ENCODE data around the gene NR2C2. TPM values are rescaled to one million over a fixed set of nuclear protein-coding genes. Genes with fewer than 3 reads are reported as not detected.

NR2C2 gene
- total RNA-seq, 1 experiment from 2014 or later, result 38.5 TPM

GRCh38 chr3:15042936-15043335 lies 95.6 kb downstream of the NR2C2 start:
- H4K91ac ChIP-seq (ENCODE audit: insufficient read length, low read depth, low read length), result no peak overlapping the region
- H3K18ac ChIP-seq (ENCODE audit: insufficient read length, low read depth, low read length), result no peak overlapping the region
- H3K23me2 ChIP-seq (ENCODE audit: insufficient read length, low read depth, low read length, poor library complexity, severe bottlenecking), result no peaks in the 10 kb centered on the region
- H3K27ac ChIP-seq (ENCODE audit: insufficient read length, low read depth, low read length), result no peak overlapping the region
- H3K4me1 ChIP-seq (ENCODE audit: insufficient read depth, low read length), result no peaks in the 10 kb centered on the region
- no peak for DNase-seq
- no peaks in the 10 kb centered on the region for H3K27me3 ChIP-seq (ENCODE audit: insufficient read depth, low read length)
- H2BK120ac ChIP-seq (ENCODE audit: low read depth, low read length, poor library complexity, severe bottlenecking), result no peak overlapping the region
- H3K14ac ChIP-seq (ENCODE audit: insufficient read depth, low read length), result no peak overlapping the region
- no peaks in the 10 kb centered on the region for H3K9me3 ChIP-seq (ENCODE audit: control insufficient read depth, low read depth, low read length)
- no CpG with 5 or more reads among the region's 3 CpGs for WGBS (ENCODE audit: extremely low coverage, insufficient read length, low lambda C conversion rate)
- H3K4me3 Mint-ChIP-seq, result no peak overlapping the region
- no peak overlapping the region for H3T11ph ChIP-seq (ENCODE audit: low read length)
- no peak overlapping the region for H2BK15ac ChIP-seq (ENCODE audit: low read depth, low read length)
- H4K8ac ChIP-seq (replicated peaks; ENCODE audit: insufficient read length, low read depth, low read length), result no peak overlapping the region
- no peak overlapping the region for H2BK12ac ChIP-seq (ENCODE audit: insufficient read length, low read depth, low read length)
- H3K9ac ChIP-seq (ENCODE audit: extremely low read depth, insufficient read length, low read length), result no peak overlapping the region
- no peak overlapping the region for H3K4me2 ChIP-seq (ENCODE audit: insufficient read depth, insufficient read length, low read length)
- no peak overlapping the region for H4K5ac ChIP-seq (ENCODE audit: insufficient read length, low read depth, low read length)
- H3K79me2 ChIP-seq (ENCODE audit: insufficient read depth, low read length), result no peaks in the 10 kb centered on the region
- H3K27ac Mint-ChIP-seq, result no peak overlapping the region; a peak in 1 of 7 replicates
- H2BK20ac ChIP-seq (ENCODE audit: low read depth, low read length, poor library complexity, severe bottlenecking), result no peak overlapping the region
- no peaks in the 10 kb centered on the region for H3K27me3 Mint-ChIP-seq (ENCODE audit: low read depth)
- no peak overlapping the region for H2BK5ac ChIP-seq (ENCODE audit: insufficient read length, low read length)
- no peak overlapping the region for H3K4ac ChIP-seq (ENCODE audit: low read depth, low read length)
- no peak overlapping the region for H3K23ac ChIP-seq (ENCODE audit: insufficient read length, low read depth, low read length)
- no peak overlapping the region for H3K56ac ChIP-seq (ENCODE audit: insufficient read length, low read depth, low read length)
- TF ChIP-seq CTCF (conservative IDR thresholded peaks at IDR 0.05), result no peak
- H4K20me1 ChIP-seq (ENCODE audit: control insufficient read depth, insufficient read depth, insufficient read length), result no peaks in the 10 kb centered on the region
- no peaks in the 10 kb centered on the region for H3K9me3 Mint-ChIP-seq
- peaks cover 42 to 96% (median 85%) of the 10 kb centered on the region in 3 experiments; a peak in 6 of 7 replicates for H3K36me3 Mint-ChIP-seq (ENCODE audit: insufficient read depth in 1 of 3, low read depth in 3 of 3)
- H2AFZ ChIP-seq (ENCODE audit: low read length), result no peak overlapping the region
- H3K79me1 ChIP-seq (ENCODE audit: insufficient read depth, low read depth, low read length, poor library complexity, severe bottlenecking), result no peaks in the 10 kb centered on the region
- H2AK5ac ChIP-seq (ENCODE audit: insufficient read length, low read length), result no peak overlapping the region
- H3K4me1 Mint-ChIP-seq, result no peaks in the 10 kb centered on the region

Data from H9 (cell line).